ENCODE measurements around the gene ANKRD30A.

ANKRD30A gene

GRCh38 chr10:37101261-37101660 lies 24.1 kb upstream of the ANKRD30A start:
- TF ChIP-seq EZH2phosphoT487 (IDR thresholded peaks at IDR 0.05; ENCODE audit: borderline replicate concordance) = no peak
- TF ChIP-seq CTCF (conservative IDR thresholded peaks at IDR 0.05; ENCODE audit: low read length) = no peak
- H4K20me1 ChIP-seq (ENCODE audit: insufficient read depth, low read length, poor library complexity, severe bottlenecking) = no peaks in the 10 kb centered on the region
- no peak overlapping the region for H3K9ac ChIP-seq (ENCODE audit: low read depth, low read length, poor library complexity, severe bottlenecking)
- H3K79me2 ChIP-seq (ENCODE audit: insufficient read depth, low read length) = no peaks in the 10 kb centered on the region
- no peaks in the 10 kb centered on the region for H3K4me1 ChIP-seq (ENCODE audit: insufficient read depth, low read length, poor library complexity, severe bottlenecking)
- no peaks in the 10 kb centered on the region for H3K27me3 ChIP-seq (ENCODE audit: insufficient read depth, low read length, poor library complexity, severe bottlenecking)
- H3K9me3 ChIP-seq (ENCODE audit: insufficient read depth, low read depth, low read length) = no peaks in the 10 kb centered on the region
- no peaks in the 10 kb centered on the region for H3K9me2 ChIP-seq (replicated peaks; ENCODE audit: low read depth, low read length)
- no peak overlapping the region for H3K4me3 ChIP-seq (ENCODE audit: low read length, poor library complexity, severe bottlenecking)
- H3K4me2 ChIP-seq (ENCODE audit: low read depth, low read length, poor library complexity, severe bottlenecking) = no peak overlapping the region
- no peaks in the 10 kb centered on the region for H3F3A ChIP-seq (ENCODE audit: low read depth)
- H2AFZ ChIP-seq (ENCODE audit: low read length) = no peak overlapping the region
- no peaks in the 10 kb centered on the region for H3K36me3 ChIP-seq (ENCODE audit: insufficient read depth, low read length)

GRCh38 chr10:37109000-37109399 lies 16.4 kb upstream of the ANKRD30A start:
- H3K4me3 ChIP-seq (ENCODE audit: low read length, poor library complexity, severe bottlenecking) = no peak overlapping the region
- H2AFZ ChIP-seq (ENCODE audit: low read length) = no peak overlapping the region
- H3K79me2 ChIP-seq (ENCODE audit: insufficient read depth, low read length) = no peaks in the 10 kb centered on the region
- no peak overlapping the region for H3K4me2 ChIP-seq (ENCODE audit: low read depth, low read length, poor library complexity, severe bottlenecking)
- H3K9me2 ChIP-seq (replicated peaks; ENCODE audit: low read depth, low read length) = no peaks in the 10 kb centered on the region
- no peaks in the 10 kb centered on the region for H3K4me1 ChIP-seq (ENCODE audit: insufficient read depth, low read length, poor library complexity, severe bottlenecking)
- no peaks in the 10 kb centered on the region for H3K9me3 ChIP-seq (ENCODE audit: insufficient read depth, low read depth, low read length)
- no peaks in the 10 kb centered on the region for H3F3A ChIP-seq (ENCODE audit: low read depth)
- H4K20me1 ChIP-seq (ENCODE audit: insufficient read depth, low read length, poor library complexity, severe bottlenecking) = no peaks in the 10 kb centered on the region
- no peak overlapping the region for H3K9ac ChIP-seq (ENCODE audit: low read depth, low read length, poor library complexity, severe bottlenecking)
- no peaks in the 10 kb centered on the region for H3K36me3 ChIP-seq (ENCODE audit: insufficient read depth, low read length)
- H3K27me3 ChIP-seq (ENCODE audit: insufficient read depth, low read length, poor library complexity, severe bottlenecking) = no peaks in the 10 kb centered on the region
- TF ChIP-seq CTCF (conservative IDR thresholded peaks at IDR 0.05; ENCODE audit: low read length) (no peak), EZH2phosphoT487 (IDR thresholded peaks at IDR 0.05; ENCODE audit: borderline replicate concordance) (no peak)

GRCh38 chr10:37124532-37124931 lies 866 bp upstream of the ANKRD30A start:
- no peak overlapping the region for H3K4me2 ChIP-seq (ENCODE audit: low read depth, low read length, poor library complexity, severe bottlenecking)
- no peaks in the 10 kb centered on the region for H3F3A ChIP-seq (ENCODE audit: low read depth)
- TF ChIP-seq EZH2phosphoT487 (IDR thresholded peaks at IDR 0.05; ENCODE audit: borderline replicate concordance) (no peak), CTCF (conservative IDR thresholded peaks at IDR 0.05; ENCODE audit: low read length) (no peak)
- no peak overlapping the region for H3K4me3 ChIP-seq (ENCODE audit: low read length, poor library complexity, severe bottlenecking)
- no peaks in the 10 kb centered on the region for H3K4me1 ChIP-seq (ENCODE audit: insufficient read depth, low read length, poor library complexity, severe bottlenecking)
- no peaks in the 10 kb centered on the region; the same call in 1 of the 2 replicates for H3K9me3 ChIP-seq (ENCODE audit: insufficient read depth, low read depth, low read length)
- no peaks in the 10 kb centered on the region for H3K79me2 ChIP-seq (ENCODE audit: insufficient read depth, low read length)
- no peaks in the 10 kb centered on the region for H3K27me3 ChIP-seq (ENCODE audit: insufficient read depth, low read length, poor library complexity, severe bottlenecking)
- H3K36me3 ChIP-seq (ENCODE audit: insufficient read depth, low read length) = no peaks in the 10 kb centered on the region
- H3K9ac ChIP-seq (ENCODE audit: low read depth, low read length, poor library complexity, severe bottlenecking) = no peak overlapping the region
- H2AFZ ChIP-seq (ENCODE audit: low read length) = no peak overlapping the region
- H4K20me1 ChIP-seq (ENCODE audit: insufficient read depth, low read length, poor library complexity, severe bottlenecking) = no peaks in the 10 kb centered on the region
- H3K9me2 ChIP-seq (replicated peaks; ENCODE audit: low read depth, low read length) = no peaks in the 10 kb centered on the region
